MM.1S (cell line): ENCODE data around the gene C17orf107.

Experiments
- DNase-seq: peaks from one replicate; pipeline ENCODE4 v3.0.0-alpha.2; 2015
- H2AFZ ChIP-seq: fragments of 300-600 bp; sonication (generic); 2 replicates; pipeline ENCODE4 v1.6.0; 2016; ENCODE audit warnings: antibody characterized with exemption, low read length
- H3F3A ChIP-seq: fragments of 300-600 bp; sonication (generic); 2 replicates; pipeline ENCODE4 v1.6.1; 2016; ENCODE audit warnings: mild to moderate bottlenecking, antibody characterized with exemption, low read length, moderate library complexity, mixed read lengths; ENCODE audit not compliant: insufficient read depth
- H3K27ac ChIP-seq: fragments of 300-600 bp; sonication (generic); 2 replicates; pipeline ENCODE4 v1.5.1; 2016; ENCODE audit warnings: mild to moderate bottlenecking, low read length
- H3K27me3 ChIP-seq: fragments of 300-600 bp; sonication (generic); replicated peaks from 2 replicates; pipeline ENCODE4 v1.6.0; 2016; ENCODE audit warnings: low read length; ENCODE audit not compliant: insufficient read depth
- H3K36me3 ChIP-seq: fragments of 300-600 bp; sonication (generic); replicated peaks from 2 replicates; pipeline ENCODE4 v1.6.1; 2016; ENCODE audit warnings: mild to moderate bottlenecking, low read length, mixed read lengths; ENCODE audit not compliant: insufficient read depth
- H3K4me1 ChIP-seq: fragments of 300-600 bp; sonication (generic); 2 replicates; pipeline ENCODE4 v1.6.1; 2016; ENCODE audit warnings: low read length, mixed read lengths
- H3K4me2 ChIP-seq: fragments of 300-600 bp; sonication (generic); 2 replicates; pipeline ENCODE4 v1.6.0; 2016; ENCODE audit warnings: low read depth, low read length
- H3K4me3 ChIP-seq: fragments of 300-600 bp; sonication (generic); 2 replicates; pipeline ENCODE4 v1.5.1; 2016; ENCODE audit warnings: low read length, mixed read lengths
- H3K79me2 ChIP-seq: fragments of 300-600 bp; sonication (generic); 2 replicates; pipeline ENCODE4 v1.6.1; 2016; ENCODE audit warnings: mixed run types, low read length, mixed read lengths
- H3K9ac ChIP-seq: fragments of 300-600 bp; sonication (generic); 2 replicates; pipeline ENCODE4 v1.6.1; 2016; ENCODE audit warnings: low read length, mixed read lengths
- H3K9me2 ChIP-seq: fragments of 300-600 bp; sonication (generic); replicated peaks from 2 replicates; pipeline ENCODE4 v1.6.1; 2016; ENCODE audit warnings: mild to moderate bottlenecking, low read length, mixed read lengths; ENCODE audit not compliant: insufficient read depth
- H3K9me3 ChIP-seq: fragments of 300-600 bp; sonication (generic); replicated peaks from 2 replicates; pipeline ENCODE4 v1.6.1; 2016; ENCODE audit warnings: mild to moderate bottlenecking, low read length, mixed read lengths; ENCODE audit not compliant: insufficient read depth
- H4K20me1 ChIP-seq: fragments of 300-600 bp; sonication (generic); 2 replicates; pipeline ENCODE4 v1.6.1; 2016; ENCODE audit warnings: mild to moderate bottlenecking, low read length, moderate library complexity, mixed read lengths; ENCODE audit not compliant: insufficient read depth
- EZH2 ChIP-seq: fragments of 300-600 bp; sonication (generic); optimal IDR thresholded peaks from 2 replicates; pipeline ENCODE3; 2017; ENCODE audit warnings: low read depth, mild to moderate bottlenecking, antibody characterized with exemption, low read length, mixed read lengths
- EZH2phosphoT487 ChIP-seq: fragments of 300-600 bp; sonication (generic); IDR thresholded peaks from 2 replicates; pipeline ENCODE4 v1.6.1; 2018; ENCODE audit warnings: antibody characterized with exemption, low read length
- TF ChIP-seq, protein P1 (sequence below): fragments of 300-600 bp; sonication (generic); IDR thresholded peaks from 2 replicates; pipeline ENCODE4 v1.5.1; 2016; ENCODE audit warnings: antibody characterized with exemption, low read length, mixed read lengths

The C17orf107 gene

DNA sequence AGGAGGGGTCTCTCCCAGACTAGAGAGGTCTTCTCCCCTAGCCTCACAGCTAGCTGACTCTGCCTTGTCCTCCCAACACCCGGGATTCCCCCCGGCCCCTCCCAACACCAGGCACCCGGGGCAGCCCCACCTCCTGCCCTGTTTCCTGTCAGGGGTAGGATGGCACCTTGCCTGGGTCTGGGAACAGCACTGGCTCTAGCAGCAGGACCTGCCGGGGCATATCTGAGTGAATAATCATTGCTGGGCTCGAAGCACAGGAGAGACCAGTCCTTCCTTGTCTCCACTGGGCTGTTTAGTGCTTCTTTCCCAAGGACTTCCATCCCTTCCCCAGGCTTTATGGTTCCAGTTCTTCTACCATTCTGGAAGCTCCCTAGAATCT is 40.5 kb upstream of the C17orf107 start:
- peaks cover 18% of the 10 kb centered on the region for H3K79me2 ChIP-seq
- no peak overlapping the region for H3K4me2 ChIP-seq
- H3K4me1 ChIP-seq, result no peaks in the 10 kb centered on the region
- H3K27ac ChIP-seq, result no peak overlapping the region
- H4K20me1 ChIP-seq, result no peaks in the 10 kb centered on the region
- H3K9me2 ChIP-seq, result no peaks in the 10 kb centered on the region
- no peaks in the 10 kb centered on the region for H3F3A ChIP-seq
- DNase-seq, result no peak
- no peak overlapping the region for H3K4me3 ChIP-seq
- H3K9ac ChIP-seq, result no peak overlapping the region
- H3K27me3 ChIP-seq, result no peaks in the 10 kb centered on the region
- no peaks in the 10 kb centered on the region for H3K9me3 ChIP-seq
- no peak overlapping the region for H2AFZ ChIP-seq
- H3K36me3 ChIP-seq, result no peaks in the 10 kb centered on the region
- no peak for TF ChIP-seq EZH2phosphoT487
- no peak for TF ChIP-seq EZH2
- TF ChIP-seq, protein P1, sequence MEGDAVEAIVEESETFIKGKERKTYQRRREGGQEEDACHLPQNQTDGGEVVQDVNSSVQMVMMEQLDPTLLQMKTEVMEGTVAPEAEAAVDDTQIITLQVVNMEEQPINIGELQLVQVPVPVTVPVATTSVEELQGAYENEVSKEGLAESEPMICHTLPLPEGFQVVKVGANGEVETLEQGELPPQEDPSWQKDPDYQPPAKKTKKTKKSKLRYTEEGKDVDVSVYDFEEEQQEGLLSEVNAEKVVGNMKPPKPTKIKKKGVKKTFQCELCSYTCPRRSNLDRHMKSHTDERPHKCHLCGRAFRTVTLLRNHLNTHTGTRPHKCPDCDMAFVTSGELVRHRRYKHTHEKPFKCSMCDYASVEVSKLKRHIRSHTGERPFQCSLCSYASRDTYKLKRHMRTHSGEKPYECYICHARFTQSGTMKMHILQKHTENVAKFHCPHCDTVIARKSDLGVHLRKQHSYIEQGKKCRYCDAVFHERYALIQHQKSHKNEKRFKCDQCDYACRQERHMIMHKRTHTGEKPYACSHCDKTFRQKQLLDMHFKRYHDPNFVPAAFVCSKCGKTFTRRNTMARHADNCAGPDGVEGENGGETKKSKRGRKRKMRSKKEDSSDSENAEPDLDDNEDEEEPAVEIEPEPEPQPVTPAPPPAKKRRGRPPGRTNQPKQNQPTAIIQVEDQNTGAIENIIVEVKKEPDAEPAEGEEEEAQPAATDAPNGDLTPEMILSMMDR, result no peak

DNA sequence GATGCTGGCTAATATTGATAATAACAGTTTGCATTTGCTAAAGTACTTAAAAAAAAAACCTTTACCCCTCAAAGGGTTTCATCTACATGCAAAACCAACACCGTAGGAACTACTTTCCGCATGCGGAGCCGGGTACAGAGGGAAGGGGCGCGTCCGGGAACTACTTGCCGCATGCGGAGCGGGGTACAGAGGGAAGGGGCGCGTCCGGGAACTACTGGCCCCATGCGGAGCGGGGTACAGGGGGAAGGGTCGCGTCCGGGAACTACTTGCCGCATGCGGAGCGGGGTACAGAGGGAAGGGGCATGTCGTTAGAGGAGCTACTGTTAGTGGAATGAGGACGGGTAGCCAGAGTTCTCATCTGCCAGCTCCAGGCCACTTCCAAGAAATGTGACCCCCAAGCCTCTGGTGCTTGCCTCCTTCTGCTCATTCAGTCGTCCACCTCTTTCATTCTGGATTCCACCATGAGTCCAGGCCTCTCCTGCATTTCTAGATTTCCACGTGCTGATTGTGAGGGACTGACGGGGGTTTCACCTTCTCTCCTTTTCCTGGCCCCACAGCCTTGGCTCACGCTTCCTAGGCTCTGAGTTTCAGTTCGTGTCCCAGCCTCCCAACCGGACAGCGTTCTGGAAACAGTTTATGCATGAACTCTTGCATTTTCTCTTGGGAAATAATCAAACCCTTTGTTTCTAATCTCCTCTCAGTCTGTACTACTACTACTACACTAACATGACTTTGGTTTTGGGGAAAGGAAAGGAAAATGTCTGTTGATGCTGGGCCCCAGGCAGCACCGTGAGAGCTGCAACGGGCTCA is 39.3 kb upstream of the C17orf107 start:
- Histone ChIP-seq H3K9me2 (no peaks in the 10 kb centered on the region), H3K4me1 (no peaks in the 10 kb centered on the region), H3K9me3 (no peaks in the 10 kb centered on the region), H3K36me3 (no peaks in the 10 kb centered on the region), H3K4me3 (no peak overlapping the region), H3K27ac (no peak overlapping the region), H3K9ac (no peak overlapping the region), H3F3A (no peaks in the 10 kb centered on the region), H2AFZ (no peak overlapping the region), H3K27me3 (no peaks in the 10 kb centered on the region), H3K4me2 (no peak overlapping the region), H3K79me2 (peaks cover 18% of the 10 kb centered on the region), H4K20me1 (no peaks in the 10 kb centered on the region)
- no peak for DNase-seq
- TF ChIP-seq EZH2, result no peak
- TF ChIP-seq, protein P1, result no peak
- TF ChIP-seq EZH2phosphoT487, result no peak

DNA sequence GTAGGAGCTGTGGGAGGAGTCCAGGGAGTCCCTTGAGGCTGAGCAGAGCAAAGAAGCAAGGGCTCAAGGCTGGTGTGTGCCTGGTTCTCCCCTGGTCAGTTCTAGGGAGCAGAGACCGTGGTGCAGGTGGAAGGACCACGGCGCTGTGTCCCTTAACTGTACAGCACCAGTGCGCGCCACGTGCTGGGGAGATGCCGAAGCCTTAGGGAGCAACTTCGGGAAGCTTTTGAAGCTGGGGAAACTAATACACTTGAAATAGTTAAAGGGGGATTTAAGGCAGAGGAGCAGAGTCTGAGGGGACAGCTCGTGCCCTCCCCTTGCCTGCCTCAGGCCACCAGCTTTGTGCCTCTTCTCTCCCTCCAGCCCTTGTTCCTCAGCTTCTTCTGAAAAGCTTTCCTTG is 38.7 kb upstream of the C17orf107 start:
- no peak for DNase-seq
- H3K36me3 ChIP-seq, result no peaks in the 10 kb centered on the region
- H3K9me3 ChIP-seq, result no peaks in the 10 kb centered on the region
- H3K9me2 ChIP-seq, result no peaks in the 10 kb centered on the region
- H4K20me1 ChIP-seq, result no peaks in the 10 kb centered on the region
- H3F3A ChIP-seq, result no peaks in the 10 kb centered on the region
- no peak overlapping the region for H2AFZ ChIP-seq
- peaks cover 18% of the 10 kb centered on the region for H3K79me2 ChIP-seq
- H3K4me2 ChIP-seq, result no peak overlapping the region
- H3K27ac ChIP-seq, result no peak overlapping the region
- no peak for TF ChIP-seq EZH2
- TF ChIP-seq, protein P1, result no peak
- no peak for TF ChIP-seq EZH2phosphoT487
- no peaks in the 10 kb centered on the region for H3K4me1 ChIP-seq
- H3K9ac ChIP-seq, result no peak overlapping the region
- no peak overlapping the region for H3K4me3 ChIP-seq
- no peaks in the 10 kb centered on the region for H3K27me3 ChIP-seq
